ENCODE results near the gene GNAO1.

Gene GNAO1

GRCh38 chr16:56183266-56183665 is 8.0 kb upstream of the GNAO1 start:
- Histone ChIP-seq H3K4me3 (ENCODE audit: low read depth in 1 of 2, low read length in 2 of 2) (no peak overlapping the region), H3K4me1 (ENCODE audit: control insufficient read depth in 1 of 2, insufficient read depth in 2 of 2, low read length in 2 of 2) (no peaks in the 10 kb centered on the region), H3K36me3 (ENCODE audit: control insufficient read depth in 1 of 2, insufficient read depth in 2 of 2, low read length in 2 of 2) (no peaks in the 10 kb centered on the region), H3K9ac (ENCODE audit: low read depth in 1 of 2, low read length in 2 of 2) (no peak overlapping the region), H3K27me3 (ENCODE audit: control insufficient read depth in 1 of 2, insufficient read depth in 2 of 2, low read length in 2 of 2) (no peaks in the 10 kb centered on the region), H3K9me3 (ENCODE audit: control insufficient read depth in 1 of 2, low read length in 2 of 2) (peaks cover 0 to 7% of the 10 kb centered on the region in 2 donors), H3K27ac (ENCODE audit: low read depth, low read length) (no peak overlapping the region)

DNA sequence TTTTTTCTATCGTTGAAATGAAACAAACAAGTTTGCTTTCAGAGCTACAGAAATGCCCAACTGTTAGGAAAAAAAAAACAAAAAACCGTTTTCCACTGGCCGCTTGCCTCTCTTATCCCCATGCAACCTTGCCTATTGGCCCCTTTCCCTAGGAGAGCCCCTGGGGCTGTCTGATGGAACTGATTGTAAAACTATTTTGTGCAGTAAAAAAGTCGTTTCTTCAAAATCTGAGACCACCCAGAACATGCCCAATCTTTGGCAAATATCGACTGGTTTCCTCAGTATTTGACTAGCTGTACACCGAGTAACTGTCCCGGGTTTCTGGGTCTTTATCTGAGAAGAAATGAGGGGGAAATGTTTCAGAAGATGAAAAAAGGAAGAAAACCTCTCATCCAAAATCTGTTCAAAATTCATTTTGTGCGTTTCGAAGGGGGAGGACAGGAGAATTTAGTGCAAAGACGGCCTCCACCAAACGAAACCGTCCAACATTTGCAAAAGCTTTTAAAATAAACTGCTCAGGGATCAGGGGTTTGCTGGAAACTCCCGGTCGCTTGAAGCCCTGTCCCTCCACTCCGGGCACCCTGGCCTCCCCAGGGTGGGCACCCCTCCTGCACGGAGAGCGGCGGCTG is 1.1 kb upstream of the GNAO1 start:
- peaks cover 30 to 52% of the 10 kb centered on the region in 2 donors for H3K27me3 ChIP-seq (ENCODE audit: control insufficient read depth in 1 of 2, insufficient read depth in 2 of 2, low read length in 2 of 2)
- H3K36me3 ChIP-seq (ENCODE audit: control insufficient read depth in 1 of 2, insufficient read depth in 2 of 2, low read length in 2 of 2), result no peaks in the 10 kb centered on the region
- peak overlapping the region; percentile 19 to 32 for H3K9ac ChIP-seq (ENCODE audit: low read depth in 1 of 2, low read length in 2 of 2)
- H3K9me3 ChIP-seq (ENCODE audit: control insufficient read depth in 1 of 2, low read length in 2 of 2), result no peaks in the 10 kb centered on the region
- peaks cover 0 to 7% of the 10 kb centered on the region in 2 donors for H3K4me1 ChIP-seq (ENCODE audit: control insufficient read depth in 1 of 2, insufficient read depth in 2 of 2, low read length in 2 of 2)
- peak overlapping the region; percentile 57 for H3K4me3 ChIP-seq (ENCODE audit: low read depth in 1 of 2, low read length in 2 of 2)
- H3K27ac ChIP-seq (ENCODE audit: low read depth, low read length), result peak overlapping the region; percentile 27

GRCh38 chr16:56190677-56191155 is 573 bp upstream of the GNAO1 start:
- peak overlapping the region; percentile 27 for H3K27ac ChIP-seq (ENCODE audit: low read depth, low read length)
- H3K4me1 ChIP-seq (ENCODE audit: control insufficient read depth in 1 of 2, insufficient read depth in 2 of 2, low read length in 2 of 2), result peaks cover 0 to 7% of the 10 kb centered on the region in 2 donors
- no peaks in the 10 kb centered on the region for H3K36me3 ChIP-seq (ENCODE audit: control insufficient read depth in 1 of 2, insufficient read depth in 2 of 2, low read length in 2 of 2)
- H3K9ac ChIP-seq (ENCODE audit: low read depth in 1 of 2, low read length in 2 of 2), result peak overlapping the region; percentile 19 to 32
- H3K27me3 ChIP-seq (ENCODE audit: control insufficient read depth in 1 of 2, insufficient read depth in 2 of 2, low read length in 2 of 2), result peaks cover 34 to 54% of the 10 kb centered on the region in 2 donors
- peak overlapping the region; percentile 57 for H3K4me3 ChIP-seq (ENCODE audit: low read depth in 1 of 2, low read length in 2 of 2)
- H3K9me3 ChIP-seq (ENCODE audit: control insufficient read depth in 1 of 2, low read length in 2 of 2), result no peaks in the 10 kb centered on the region

GRCh38 chr16:56191835-56192634 is 746 bp downstream of the GNAO1 start:
- Histone ChIP-seq H3K4me1 (ENCODE audit: control insufficient read depth in 1 of 2, insufficient read depth in 2 of 2, low read length in 2 of 2) (peaks cover 0 to 7% of the 10 kb centered on the region in 2 donors), H3K27me3 (ENCODE audit: control insufficient read depth in 1 of 2, insufficient read depth in 2 of 2, low read length in 2 of 2) (peaks cover 38 to 55% of the 10 kb centered on the region in 2 donors), H3K4me3 (ENCODE audit: low read depth in 1 of 2, low read length in 2 of 2) (peak overlapping the region; percentile 32 to 65), H3K36me3 (ENCODE audit: control insufficient read depth in 1 of 2, insufficient read depth in 2 of 2, low read length in 2 of 2) (no peaks in the 10 kb centered on the region), H3K27ac (ENCODE audit: low read depth, low read length) (no peak overlapping the region), H3K9ac (ENCODE audit: low read depth in 1 of 2, low read length in 2 of 2) (no peak overlapping the region), H3K9me3 (ENCODE audit: control insufficient read depth in 1 of 2, low read length in 2 of 2) (no peaks in the 10 kb centered on the region)

- H3K36me3 ChIP-seq (ENCODE audit: control insufficient read depth in 1 of 2, insufficient read depth in 2 of 2, low read length in 2 of 2), result no peaks in the 10 kb centered on the region
- peak overlapping the region; percentile 32 to 45 for H3K4me3 ChIP-seq (ENCODE audit: low read depth in 1 of 2, low read length in 2 of 2)
- peaks cover 40 to 60% of the 10 kb centered on the region in 2 donors for H3K27me3 ChIP-seq (ENCODE audit: control insufficient read depth in 1 of 2, insufficient read depth in 2 of 2, low read length in 2 of 2)
- H3K9ac ChIP-seq (ENCODE audit: low read depth in 1 of 2, low read length in 2 of 2), result no peak overlapping the region
- peaks cover 0 to 7% of the 10 kb centered on the region in 2 donors for H3K4me1 ChIP-seq (ENCODE audit: control insufficient read depth in 1 of 2, insufficient read depth in 2 of 2, low read length in 2 of 2)
- no peak overlapping the region for H3K27ac ChIP-seq (ENCODE audit: low read depth, low read length)
- no peaks in the 10 kb centered on the region for H3K9me3 ChIP-seq (ENCODE audit: control insufficient read depth in 1 of 2, low read length in 2 of 2)
Observed at GRCh38 chr16:56192635-56192945, 1.3 kb downstream of the GNAO1 start.

DNA sequence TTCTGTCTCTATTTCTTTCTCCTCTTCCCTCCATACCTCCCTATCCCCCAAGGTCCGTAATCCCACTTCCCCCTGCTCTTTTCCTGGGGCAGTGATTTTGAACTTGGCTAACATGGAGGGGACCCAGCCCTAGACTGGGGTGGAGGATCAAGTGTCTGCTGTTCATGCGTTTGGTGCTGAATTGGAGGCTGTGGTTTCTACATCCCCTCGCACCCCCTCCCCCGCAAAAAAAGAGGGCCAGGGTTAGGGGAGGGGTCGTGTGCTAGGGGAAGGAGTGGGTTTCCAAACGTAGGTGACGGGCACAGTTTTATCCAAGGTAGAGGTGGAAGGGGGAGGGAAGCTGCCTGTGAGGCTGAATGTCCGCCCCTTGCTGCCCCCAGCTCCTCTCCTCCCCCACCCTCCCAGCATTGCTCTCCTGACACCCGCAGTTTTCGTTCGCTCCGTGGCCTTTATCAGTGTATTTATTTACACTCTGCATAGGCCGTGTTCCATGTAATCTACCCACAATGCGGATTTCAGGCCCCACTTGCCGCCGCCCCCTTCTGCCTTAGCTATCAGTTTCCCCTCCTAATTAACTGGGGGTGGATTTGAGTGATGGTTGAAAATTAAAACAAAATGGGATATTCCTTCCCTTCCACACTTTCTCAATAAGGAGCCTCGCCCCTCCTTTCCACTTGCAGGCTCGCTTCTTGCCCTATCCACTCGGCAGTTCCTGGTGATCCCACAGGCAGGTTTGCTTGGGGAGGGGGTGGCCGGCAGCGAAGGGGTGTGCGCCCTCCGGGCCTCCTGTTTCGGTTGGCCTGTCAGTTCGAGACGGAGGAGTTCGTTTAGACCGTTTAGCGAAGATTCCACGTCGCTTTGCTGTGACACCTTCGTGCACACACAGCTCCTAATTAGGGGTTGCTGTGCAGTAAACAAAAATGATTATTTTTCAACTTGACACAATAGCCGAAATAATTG is 2.0 kb downstream of the GNAO1 start:
- H3K4me3 ChIP-seq (ENCODE audit: low read depth in 1 of 2, low read length in 2 of 2), result peak overlapping the region; percentile 32 to 45
- no peak overlapping the region for H3K27ac ChIP-seq (ENCODE audit: low read depth, low read length)
- peaks cover 0 to 7% of the 10 kb centered on the region in 2 donors for H3K4me1 ChIP-seq (ENCODE audit: control insufficient read depth in 1 of 2, insufficient read depth in 2 of 2, low read length in 2 of 2)

DNA sequence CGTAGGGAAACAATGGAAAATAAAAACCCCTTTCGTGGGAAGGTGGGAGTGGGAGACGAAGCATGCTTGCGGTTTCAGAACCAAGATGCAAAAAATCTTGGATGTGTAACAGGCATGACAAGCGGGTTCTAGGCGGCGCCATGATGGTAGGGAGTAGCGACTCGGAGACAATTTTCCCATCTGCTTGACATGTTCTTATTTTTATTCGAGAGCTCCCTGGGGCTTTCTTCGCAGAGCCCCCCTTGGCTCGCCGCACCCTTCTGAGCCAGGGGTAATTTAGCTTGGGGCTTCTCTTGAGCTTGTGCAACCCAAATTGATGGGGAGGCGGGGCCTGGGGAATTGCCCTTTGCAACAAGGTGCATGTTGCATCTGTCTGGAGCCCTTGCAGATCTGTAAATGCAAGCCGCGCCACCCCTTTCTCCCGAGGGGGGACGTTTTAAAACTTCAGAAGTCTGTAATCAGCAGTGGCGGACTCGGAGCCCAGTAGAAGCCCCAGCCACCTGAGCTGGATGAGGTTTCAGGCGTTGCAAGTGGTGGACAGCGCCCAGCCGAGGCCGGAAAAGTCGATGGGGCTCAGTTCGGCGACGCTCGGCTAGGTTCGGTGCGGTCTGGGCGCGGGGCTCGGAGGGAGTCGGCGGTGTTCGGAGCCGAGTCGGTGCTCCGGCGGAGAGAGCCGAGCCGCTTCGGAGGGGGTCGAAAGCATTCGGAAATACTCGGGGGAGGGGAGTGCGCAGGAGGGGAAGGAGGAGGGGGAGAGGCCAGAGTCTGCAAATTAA is 2.9 kb downstream of the GNAO1 start:
- Histone ChIP-seq H3K9ac (ENCODE audit: low read depth in 1 of 2, low read length in 2 of 2) (peak overlapping the region in 1 of 2 donors; percentile 24), H3K27ac (ENCODE audit: low read depth, low read length) (no peak overlapping the region), H3K27me3 (ENCODE audit: control insufficient read depth in 1 of 2, insufficient read depth in 2 of 2, low read length in 2 of 2) (peaks cover 40 to 52% of the 10 kb centered on the region in 2 donors), H3K4me1 (ENCODE audit: control insufficient read depth in 1 of 2, insufficient read depth in 2 of 2, low read length in 2 of 2) (peaks cover 0 to 11% of the 10 kb centered on the region in 2 donors), H3K9me3 (ENCODE audit: control insufficient read depth in 1 of 2, low read length in 2 of 2) (no peaks in the 10 kb centered on the region), H3K4me3 (ENCODE audit: low read depth in 1 of 2, low read length in 2 of 2) (peak overlapping the region; percentile 16 to 32), H3K36me3 (ENCODE audit: control insufficient read depth in 1 of 2, insufficient read depth in 2 of 2, low read length in 2 of 2) (no peaks in the 10 kb centered on the region)

More for the DNA sequence above, 2.0 kb downstream of the GNAO1 start:
- Histone ChIP-seq H3K27me3 (ENCODE audit: control insufficient read depth in 1 of 2, insufficient read depth in 2 of 2, low read length in 2 of 2) (peaks cover 40 to 60% of the 10 kb centered on the region in 2 donors), H3K9me3 (ENCODE audit: control insufficient read depth in 1 of 2, low read length in 2 of 2) (no peaks in the 10 kb centered on the region), H3K9ac (ENCODE audit: low read depth in 1 of 2, low read length in 2 of 2) (no peak overlapping the region), H3K36me3 (ENCODE audit: control insufficient read depth in 1 of 2, insufficient read depth in 2 of 2, low read length in 2 of 2) (no peaks in the 10 kb centered on the region)

GRCh38 chr16:56195151-56195550 is 3.9 kb downstream of the GNAO1 start:
- H3K27ac ChIP-seq (ENCODE audit: low read depth, low read length), result no peak overlapping the region
- H3K4me1 ChIP-seq (ENCODE audit: control insufficient read depth in 1 of 2, insufficient read depth in 2 of 2, low read length in 2 of 2), result peaks cover 0 to 11% of the 10 kb centered on the region in 2 donors
- H3K4me3 ChIP-seq (ENCODE audit: low read depth in 1 of 2, low read length in 2 of 2), result no peak overlapping the region
- no peak overlapping the region for H3K9ac ChIP-seq (ENCODE audit: low read depth in 1 of 2, low read length in 2 of 2)
- H3K36me3 ChIP-seq (ENCODE audit: control insufficient read depth in 1 of 2, insufficient read depth in 2 of 2, low read length in 2 of 2), result no peaks in the 10 kb centered on the region
- peaks cover 39 to 44% of the 10 kb centered on the region in 2 donors for H3K27me3 ChIP-seq (ENCODE audit: control insufficient read depth in 1 of 2, insufficient read depth in 2 of 2, low read length in 2 of 2)
- no peaks in the 10 kb centered on the region for H3K9me3 ChIP-seq (ENCODE audit: control insufficient read depth in 1 of 2, low read length in 2 of 2)

- Histone ChIP-seq H3K4me3 (ENCODE audit: low read depth in 1 of 2, low read length in 2 of 2) (no peak overlapping the region), H3K27ac (ENCODE audit: low read depth, low read length) (no peak overlapping the region), H3K4me1 (ENCODE audit: control insufficient read depth in 1 of 2, insufficient read depth in 2 of 2, low read length in 2 of 2) (peaks cover 0 to 11% of the 10 kb centered on the region in 2 donors), H3K27me3 (ENCODE audit: control insufficient read depth in 1 of 2, insufficient read depth in 2 of 2, low read length in 2 of 2) (peaks cover 33 to 37% of the 10 kb centered on the region in 2 donors), H3K9me3 (ENCODE audit: control insufficient read depth in 1 of 2, low read length in 2 of 2) (no peaks in the 10 kb centered on the region), H3K36me3 (ENCODE audit: control insufficient read depth in 1 of 2, insufficient read depth in 2 of 2, low read length in 2 of 2) (no peaks in the 10 kb centered on the region), H3K9ac (ENCODE audit: low read depth in 1 of 2, low read length in 2 of 2) (no peak overlapping the region)
Observed at GRCh38 chr16:56196381-56196780, 5.1 kb downstream of the GNAO1 start.

Data from duodenal mucosa (tissue), 2 donors.